OCI-LY1 (cell line): ENCODE measurements around the gene KCTD20.

Source experiments
- H2AFZ ChIP-seq: fragments of 200-600 bp; sonication (generic), shearing (Covaris generic); 2 replicates; pipeline ENCODE4 v1.6.0; 2014; ENCODE audit warnings: antibody characterized with exemption, mild to moderate bottlenecking, low read length
- H3F3A ChIP-seq: fragments of 200-600 bp; sonication (generic), shearing (Covaris generic); 2 replicates; pipeline ENCODE4 v1.6.0; 2014; ENCODE audit warnings: mild to moderate bottlenecking, antibody characterized with exemption, low read length, moderate library complexity; ENCODE audit not compliant: insufficient read depth
- H3K27ac ChIP-seq: fragments of 200-600 bp; sonication (generic); 2 replicates; pipeline ENCODE4 v1.5.1; 2014; ENCODE audit warnings: low read length, mixed run types, mild to moderate bottlenecking, low read depth; ENCODE audit not compliant: poor library complexity, severe bottlenecking
- H3K27me3 ChIP-seq: fragments of 200-600 bp; sonication (generic); 2 replicates; pipeline ENCODE4 v1.6.0; 2014; ENCODE audit warnings: antibody characterized with exemption, mild to moderate bottlenecking, low read length, moderate library complexity; ENCODE audit not compliant: insufficient read depth
- H3K36me3 ChIP-seq: fragments of 200-600 bp; sonication (generic); 2 replicates; pipeline ENCODE4 v1.6.1; 2014; ENCODE audit warnings: mild to moderate bottlenecking, antibody characterized with exemption, low read length, moderate library complexity, mixed read lengths; ENCODE audit not compliant: insufficient read depth
- H3K4me1 ChIP-seq: fragments of 200-600 bp; sonication (generic); 2 replicates; pipeline ENCODE4 v1.5.1; 2014; ENCODE audit warnings: mild to moderate bottlenecking, low read length, moderate library complexity; ENCODE audit not compliant: insufficient read depth, severe bottlenecking
- H3K4me2 ChIP-seq: fragments of 200-600 bp; sonication (generic), shearing (Covaris generic); 2 replicates; pipeline ENCODE4 v1.6.1; 2014; ENCODE audit warnings: low read length
- H3K4me3 ChIP-seq: fragments of 200-600 bp; sonication (generic); 2 replicates; pipeline ENCODE4 v1.5.1; 2014; ENCODE audit warnings: low read length, low read depth, mild to moderate bottlenecking, mixed read lengths; ENCODE audit not compliant: poor library complexity, severe bottlenecking
- H3K79me2 ChIP-seq: fragments of 200-600 bp; shearing (Covaris generic); 2 replicates; pipeline ENCODE4 v1.6.1; 2016; ENCODE audit warnings: mixed run types, low read length, mixed read lengths; ENCODE audit not compliant: insufficient read depth
- H3K9ac ChIP-seq: fragments of 200-600 bp; sonication (generic), shearing (Covaris generic); 2 replicates; pipeline ENCODE4 v1.6.1; 2014; ENCODE audit warnings: mild to moderate bottlenecking, low read length, mixed read lengths
- H3K9me2 ChIP-seq: fragments of 200-600 bp; sonication (generic), shearing (Covaris generic); 2 replicates; pipeline ENCODE4 v1.6.1; 2014; ENCODE audit warnings: low read depth, mild to moderate bottlenecking, low read length, mixed read lengths
- H3K9me3 ChIP-seq: fragments of 200-600 bp; shearing (Covaris generic); 2 replicates; pipeline ENCODE4 v1.6.1; 2014; ENCODE audit warnings: low read length, mixed read lengths
- H4K20me1 ChIP-seq: fragments of 200-600 bp; sonication (generic), shearing (Covaris generic); 2 replicates; pipeline ENCODE4 v1.6.0; 2016; ENCODE audit warnings: mild to moderate bottlenecking, low read length; ENCODE audit not compliant: insufficient read depth
- EZH2 ChIP-seq: fragments of 200-600 bp; sonication (generic), shearing (Covaris generic); IDR thresholded peaks from 2 replicates; pipeline ENCODE4 v1.8.0; 2017; ENCODE audit warnings: borderline replicate concordance, mixed run types, mild to moderate bottlenecking, antibody characterized with exemption, low read length, moderate library complexity, mixed read lengths
- TF ChIP-seq, protein P1 (sequence below): fragments of 200-600 bp; sonication (generic), shearing (Covaris generic); IDR thresholded peaks from 2 replicates; pipeline ENCODE4 v1.5.1; 2017; ENCODE audit warnings: mild to moderate bottlenecking, antibody characterized with exemption, low read length, moderate library complexity, mixed read lengths

Gene KCTD20

DNA sequence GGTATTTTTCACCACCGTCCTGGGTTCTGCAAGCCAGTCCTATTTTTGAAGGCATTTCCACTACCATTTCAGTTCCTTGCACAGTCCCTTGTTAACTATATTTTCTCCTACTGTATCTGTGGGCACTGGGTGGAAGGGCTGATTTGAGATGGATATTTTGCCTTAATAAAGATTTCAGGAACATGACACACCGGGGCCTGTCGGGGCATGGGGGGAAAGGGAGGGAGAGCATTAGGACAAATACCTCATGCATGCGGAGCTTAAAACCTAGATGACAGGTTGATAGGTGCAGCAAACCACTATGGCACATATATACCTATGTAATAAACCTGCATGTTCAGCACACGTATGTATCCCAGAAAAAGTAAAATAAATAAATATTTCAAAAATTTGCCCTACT lies 82.1 kb downstream of the KCTD20 start:
- Histone ChIP-seq H3K36me3 (peaks cover 66% of the 10 kb centered on the region), H3K27ac (no peak overlapping the region), H3K4me2 (no peak overlapping the region), H2AFZ (no peak overlapping the region), H3K9me2 (no peaks in the 10 kb centered on the region), H3F3A (no peaks in the 10 kb centered on the region), H3K79me2 (no peaks in the 10 kb centered on the region), H3K9me3 (no peaks in the 10 kb centered on the region), H3K27me3 (no peaks in the 10 kb centered on the region), H3K4me1 (peaks cover 16% of the 10 kb centered on the region), H3K9ac (no peak overlapping the region), H3K4me3 (no peak overlapping the region), H4K20me1 (no peaks in the 10 kb centered on the region)
- TF ChIP-seq, protein P1, sequence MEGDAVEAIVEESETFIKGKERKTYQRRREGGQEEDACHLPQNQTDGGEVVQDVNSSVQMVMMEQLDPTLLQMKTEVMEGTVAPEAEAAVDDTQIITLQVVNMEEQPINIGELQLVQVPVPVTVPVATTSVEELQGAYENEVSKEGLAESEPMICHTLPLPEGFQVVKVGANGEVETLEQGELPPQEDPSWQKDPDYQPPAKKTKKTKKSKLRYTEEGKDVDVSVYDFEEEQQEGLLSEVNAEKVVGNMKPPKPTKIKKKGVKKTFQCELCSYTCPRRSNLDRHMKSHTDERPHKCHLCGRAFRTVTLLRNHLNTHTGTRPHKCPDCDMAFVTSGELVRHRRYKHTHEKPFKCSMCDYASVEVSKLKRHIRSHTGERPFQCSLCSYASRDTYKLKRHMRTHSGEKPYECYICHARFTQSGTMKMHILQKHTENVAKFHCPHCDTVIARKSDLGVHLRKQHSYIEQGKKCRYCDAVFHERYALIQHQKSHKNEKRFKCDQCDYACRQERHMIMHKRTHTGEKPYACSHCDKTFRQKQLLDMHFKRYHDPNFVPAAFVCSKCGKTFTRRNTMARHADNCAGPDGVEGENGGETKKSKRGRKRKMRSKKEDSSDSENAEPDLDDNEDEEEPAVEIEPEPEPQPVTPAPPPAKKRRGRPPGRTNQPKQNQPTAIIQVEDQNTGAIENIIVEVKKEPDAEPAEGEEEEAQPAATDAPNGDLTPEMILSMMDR, result no peak
- TF ChIP-seq EZH2, result no peak

DNA sequence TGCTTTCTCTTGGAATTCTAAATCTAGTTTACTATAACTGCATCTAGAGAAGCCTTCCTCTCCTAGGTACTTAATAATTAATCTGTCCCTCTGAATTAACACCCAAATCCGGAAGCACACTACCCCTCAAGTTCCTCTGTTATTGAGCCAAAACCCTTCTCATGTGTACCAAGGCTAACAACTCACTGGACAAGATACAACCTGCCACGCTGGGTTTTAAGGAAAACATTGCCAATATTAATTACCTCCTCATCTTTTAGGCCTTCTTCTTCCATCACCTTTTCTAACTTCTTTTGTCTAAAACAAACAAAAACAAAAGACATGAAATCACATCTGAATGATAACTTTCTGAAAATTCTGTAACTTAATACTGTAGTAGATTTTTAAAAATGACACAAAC lies 82.5 kb downstream of the KCTD20 start:
- no peak overlapping the region for H3K4me2 ChIP-seq

DNA sequence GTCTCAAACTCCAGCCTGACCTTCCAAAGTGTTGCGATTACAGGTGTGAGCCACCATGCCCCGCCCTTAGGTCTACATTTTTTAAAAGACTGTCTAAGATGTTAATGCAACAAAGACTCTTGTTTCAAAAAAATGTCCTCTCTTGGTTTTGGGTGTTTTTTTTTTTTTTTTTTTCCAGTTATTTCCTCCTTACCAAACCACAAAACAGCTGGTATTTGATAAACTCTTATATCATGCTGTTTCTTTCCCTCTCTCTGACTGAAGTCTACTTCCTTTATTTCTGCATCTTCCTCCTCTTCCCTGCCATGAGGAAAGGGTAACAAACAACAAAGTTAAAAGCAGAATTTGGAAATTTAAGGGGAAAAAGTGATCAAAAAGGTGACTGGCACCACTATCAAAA lies 83.3 kb downstream of the KCTD20 start:
- H4K20me1 ChIP-seq, result no peaks in the 10 kb centered on the region
- no peaks in the 10 kb centered on the region for H3F3A ChIP-seq
- H2AFZ ChIP-seq, result no peak overlapping the region
- no peaks in the 10 kb centered on the region; the same call in 1 of the 2 replicates for H3K79me2 ChIP-seq
- H3K4me2 ChIP-seq, result no peak overlapping the region
- TF ChIP-seq EZH2, result no peak
- TF ChIP-seq, protein P1, result no peak
- no peaks in the 10 kb centered on the region for H3K9me3 ChIP-seq
- no peak overlapping the region for H3K27ac ChIP-seq
- no peaks in the 10 kb centered on the region for H3K27me3 ChIP-seq
- no peaks in the 10 kb centered on the region for H3K9me2 ChIP-seq
- peaks cover 16% of the 10 kb centered on the region for H3K4me1 ChIP-seq
- peaks cover 60% of the 10 kb centered on the region for H3K36me3 ChIP-seq
- no peak overlapping the region for H3K9ac ChIP-seq
- H3K4me3 ChIP-seq, result no peak overlapping the region

More for the DNA sequence above, 82.5 kb downstream of the KCTD20 start:
- peaks cover 61% of the 10 kb centered on the region for H3K36me3 ChIP-seq
- H3K27me3 ChIP-seq, result no peaks in the 10 kb centered on the region
- TF ChIP-seq EZH2, result no peak
- TF ChIP-seq, protein P1, result no peak
- H2AFZ ChIP-seq, result no peak overlapping the region
- H3K4me3 ChIP-seq, result no peak overlapping the region
- H3F3A ChIP-seq, result no peaks in the 10 kb centered on the region
- no peaks in the 10 kb centered on the region for H3K9me2 ChIP-seq
- H4K20me1 ChIP-seq, result no peaks in the 10 kb centered on the region
- H3K9ac ChIP-seq, result no peak overlapping the region
- H3K79me2 ChIP-seq, result no peaks in the 10 kb centered on the region
- no peaks in the 10 kb centered on the region for H3K9me3 ChIP-seq
- no peak overlapping the region for H3K27ac ChIP-seq
- peaks cover 16% of the 10 kb centered on the region for H3K4me1 ChIP-seq
